Activated naive CD4-positive, alpha-beta T cell treated with anti-CD3 and anti-CD28 coated beads, Interleukin-2, amount 10 ng/mL, durations not matched to agents 7 days and 5 days (primary cell): ENCODE measurements around the gene SRPX2.

Source experiments
- CTCF ChIA-PET: fragments of 350-600 bp; sonication (Branson Sonifier 250); formaldehyde crosslinking; loops from one replicate; lab custom pipeline; 2021; ENCODE audit warnings: antibody characterized with exemption; lab: Charles Lee
- DNase-seq: peaks from one replicate; pipeline ENCODE4 v3.0.0-alpha.2; 2020
- H3K27ac Mint-ChIP-seq: one replicate; pipeline ENCODE4 v1.8.0; 2021; ENCODE audit warnings: mild to moderate bottlenecking, moderate library complexity, mixed read lengths
- H3K27me3 Mint-ChIP-seq: one replicate; pipeline ENCODE4 v1.8.0; 2021; ENCODE audit warnings: mild to moderate bottlenecking, mixed read lengths
- H3K36me3 Mint-ChIP-seq: one replicate; pipeline ENCODE4 v1.8.0; 2021; ENCODE audit warnings: mixed read lengths
- H3K4me1 Mint-ChIP-seq: one replicate; pipeline ENCODE4 v1.8.0; 2021; ENCODE audit warnings: mixed read lengths
- H3K4me3 Mint-ChIP-seq: one replicate; pipeline ENCODE4 v1.8.0; 2021; ENCODE audit warnings: mild to moderate bottlenecking, moderate library complexity, mixed read lengths
- H3K9me3 Mint-ChIP-seq: one replicate; pipeline ENCODE4 v1.8.0; 2021; ENCODE audit warnings: mixed read lengths

The SRPX2 gene

GRCh38 chrX:100662170-100662569 is 18.2 kb downstream of the SRPX2 start:
- Mint-ChIP-seq H3K9me3 (no peaks in the 10 kb centered on the region), H3K4me1 (no peaks in the 10 kb centered on the region), H3K27me3 (no peaks in the 10 kb centered on the region), H3K27ac (no peak overlapping the region), H3K4me3 (no peak overlapping the region), H3K36me3 (no peaks in the 10 kb centered on the region)
- no peak for DNase-seq
- CTCF ChIA-PET, result no interaction called here

GRCh38 chrX:100662796-100663195 is 18.8 kb downstream of the SRPX2 start:
- CTCF ChIA-PET, result no interaction called here
- H3K4me3 Mint-ChIP-seq, result no peak overlapping the region
- H3K9me3 Mint-ChIP-seq, result no peaks in the 10 kb centered on the region
- H3K36me3 Mint-ChIP-seq, result no peaks in the 10 kb centered on the region
- H3K4me1 Mint-ChIP-seq, result no peaks in the 10 kb centered on the region
- H3K27ac Mint-ChIP-seq, result no peak overlapping the region
- H3K27me3 Mint-ChIP-seq, result no peaks in the 10 kb centered on the region
- DNase-seq, result no peak

- Mint-ChIP-seq H3K36me3 (no peaks in the 10 kb centered on the region), H3K27ac (no peak overlapping the region), H3K9me3 (no peaks in the 10 kb centered on the region), H3K4me3 (no peak overlapping the region), H3K4me1 (no peaks in the 10 kb centered on the region), H3K27me3 (no peaks in the 10 kb centered on the region)
- no peak for DNase-seq
- CTCF ChIA-PET, result no interaction called here
Measured at GRCh38 chrX:100663642-100664041, 19.6 kb downstream of the SRPX2 start.

GRCh38 chrX:100672966-100673365 is 29.0 kb downstream of the SRPX2 start:
- DNase-seq, result no peak
- Mint-ChIP-seq H3K36me3 (no peaks in the 10 kb centered on the region), H3K9me3 (no peaks in the 10 kb centered on the region), H3K27ac (no peak overlapping the region), H3K4me3 (no peak overlapping the region), H3K27me3 (no peaks in the 10 kb centered on the region), H3K4me1 (no peaks in the 10 kb centered on the region)
- CTCF ChIA-PET, result interaction anchor here (1.3 kb wide), 1 partner anchor 96 kb away, joined by 7 read pairs; no protein-coding TSS in a partner anchor

GRCh38 chrX:100673397-100673953 is 29.5 kb downstream of the SRPX2 start:
- Mint-ChIP-seq H3K4me3 (no peak overlapping the region), H3K4me1 (no peaks in the 10 kb centered on the region), H3K9me3 (no peaks in the 10 kb centered on the region), H3K36me3 (no peaks in the 10 kb centered on the region), H3K27me3 (no peaks in the 10 kb centered on the region), H3K27ac (no peak overlapping the region)
- CTCF ChIA-PET, result interaction anchor here (1.0 kb wide), 1 partner anchor 95 kb away, joined by 3 read pairs; no protein-coding TSS in a partner anchor
- DNase-seq, result no peak

GRCh38 chrX:100674705-100675104 is 30.7 kb downstream of the SRPX2 start:
- Mint-ChIP-seq H3K4me1 (no peaks in the 10 kb centered on the region), H3K9me3 (no peaks in the 10 kb centered on the region), H3K36me3 (no peaks in the 10 kb centered on the region), H3K4me3 (no peak overlapping the region), H3K27ac (no peak overlapping the region), H3K27me3 (no peaks in the 10 kb centered on the region)
- CTCF ChIA-PET, result interaction anchor here (1.0 kb wide), 2 partner anchors 12 to 94 kb away, joined by 3 to 6 read pairs; no protein-coding TSS in a partner anchor
- DNase-seq, result no peak

- no peaks in the 10 kb centered on the region for H3K4me1 Mint-ChIP-seq
- H3K9me3 Mint-ChIP-seq, result no peaks in the 10 kb centered on the region
- H3K36me3 Mint-ChIP-seq, result no peaks in the 10 kb centered on the region
- CTCF ChIA-PET, result no interaction called here
- H3K27me3 Mint-ChIP-seq, result no peaks in the 10 kb centered on the region
- H3K4me3 Mint-ChIP-seq, result no peak overlapping the region
- no peak overlapping the region for H3K27ac Mint-ChIP-seq
- DNase-seq, result no peak
Measured at GRCh38 chrX:100677611-100678181, 33.7 kb downstream of the SRPX2 start.

- CTCF ChIA-PET, result no interaction called here
- no peaks in the 10 kb centered on the region for H3K4me1 Mint-ChIP-seq
- no peak for DNase-seq
- no peak overlapping the region for H3K27ac Mint-ChIP-seq
- no peaks in the 10 kb centered on the region for H3K36me3 Mint-ChIP-seq
- H3K9me3 Mint-ChIP-seq, result no peaks in the 10 kb centered on the region
- H3K27me3 Mint-ChIP-seq, result no peaks in the 10 kb centered on the region
- no peak overlapping the region for H3K4me3 Mint-ChIP-seq
Measured at GRCh38 chrX:100680756-100681155, 36.8 kb downstream of the SRPX2 start.

GRCh38 chrX:100681599-100681998 is 37.6 kb downstream of the SRPX2 start:
- Mint-ChIP-seq H3K27me3 (peaks cover 2% of the 10 kb centered on the region), H3K27ac (no peak overlapping the region), H3K4me1 (no peaks in the 10 kb centered on the region), H3K36me3 (no peaks in the 10 kb centered on the region), H3K4me3 (no peak overlapping the region), H3K9me3 (no peaks in the 10 kb centered on the region)
- CTCF ChIA-PET, result no interaction called here
- no peak for DNase-seq

GRCh38 chrX:100682939-100683338 is 38.9 kb downstream of the SRPX2 start:
- Mint-ChIP-seq H3K27me3 (peaks cover 9% of the 10 kb centered on the region), H3K27ac (no peak overlapping the region), H3K4me3 (no peak overlapping the region), H3K4me1 (no peaks in the 10 kb centered on the region), H3K9me3 (no peaks in the 10 kb centered on the region), H3K36me3 (no peaks in the 10 kb centered on the region)
- CTCF ChIA-PET, result interaction anchor here (1.4 to 1.6 kb wide), 2 partner anchors 12 to 86 kb away, joined by 3 to 9 read pairs; no protein-coding TSS in a partner anchor
- DNase-seq, result no peak

GRCh38 chrX:100685284-100685996 is 41.4 kb downstream of the SRPX2 start:
- CTCF ChIA-PET, result interaction anchor here (0.6 to 5.1 kb wide), 4 partner anchors 14 to 534 kb away, joined by 3 to 56 read pairs (median 4); partner anchors contain the start of gene DRP2
- Mint-ChIP-seq H3K4me1 (no peaks in the 10 kb centered on the region), H3K36me3 (no peaks in the 10 kb centered on the region), H3K27me3 (peaks cover 9% of the 10 kb centered on the region), H3K4me3 (no peak overlapping the region), H3K27ac (no peak overlapping the region), H3K9me3 (no peaks in the 10 kb centered on the region)
- DNase-seq, result peak; percentile 69

- no peaks in the 10 kb centered on the region for H3K4me1 Mint-ChIP-seq
- H3K27ac Mint-ChIP-seq, result no peak overlapping the region
- H3K27me3 Mint-ChIP-seq, result peaks cover 9% of the 10 kb centered on the region
- no peak for DNase-seq
- no peak overlapping the region for H3K4me3 Mint-ChIP-seq
- H3K36me3 Mint-ChIP-seq, result no peaks in the 10 kb centered on the region
- CTCF ChIA-PET, result interaction anchor here (0.6 to 5.1 kb wide), 4 partner anchors 14 to 534 kb away, joined by 3 to 56 read pairs (median 3); partner anchors contain the start of gene DRP2
- H3K9me3 Mint-ChIP-seq, result no peaks in the 10 kb centered on the region
Measured at GRCh38 chrX:100685997-100686305, 42.0 kb downstream of the SRPX2 start.

GRCh38 chrX:100687128-100687527 is 43.1 kb downstream of the SRPX2 start:
- Mint-ChIP-seq H3K9me3 (no peaks in the 10 kb centered on the region), H3K27ac (no peak overlapping the region), H3K4me1 (no peaks in the 10 kb centered on the region), H3K27me3 (peaks cover 9% of the 10 kb centered on the region), H3K36me3 (no peaks in the 10 kb centered on the region), H3K4me3 (no peak overlapping the region)
- DNase-seq, result no peak
- CTCF ChIA-PET, result interaction anchor here (1.1 to 5.1 kb wide), 3 partner anchors 12 to 80 kb away, joined by 3 to 56 read pairs (median 3); no protein-coding TSS in a partner anchor

GRCh38 chrX:100687546-100687945 is 43.5 kb downstream of the SRPX2 start:
- CTCF ChIA-PET, result interaction anchor here (1.4 to 5.1 kb wide), 2 partner anchors 13 to 80 kb away, joined by 3 to 56 read pairs; no protein-coding TSS in a partner anchor
- Mint-ChIP-seq H3K27me3 (peaks cover 9% of the 10 kb centered on the region), H3K36me3 (no peaks in the 10 kb centered on the region), H3K4me3 (no peak overlapping the region), H3K9me3 (no peaks in the 10 kb centered on the region), H3K4me1 (no peaks in the 10 kb centered on the region), H3K27ac (no peak overlapping the region)
- DNase-seq, result no peak
